AG04449 (cell line): Measurements from ENCODE around the gene KIF17.

Experiments
- CTCF ChIA-PET: fragments of 350-600 bp; formaldehyde crosslinking; extraction: SDS; loops from one replicate; lab custom pipeline; 2021; ENCODE audit warnings: antibody characterized with exemption; lab: Yijun Ruan, JAX
- POLR2A ChIA-PET: fragments of 400-600, 350-600 bp; formaldehyde crosslinking; extraction: SDS; loops from one replicate; lab custom pipeline; 2020; ENCODE audit warnings: antibody characterized with exemption, inconsistent platforms; lab: Yijun Ruan, JAX
- DNase-seq: peaks from one replicate; pipeline ENCODE4 v3.0.0-alpha.2; 2010; ENCODE audit warnings: low read depth, low spot score
- H3K4me3 ChIP-seq: 2 replicates; pipeline ENCODE4 v1.5.1; 2011; ENCODE audit warnings: low read depth, mild to moderate bottlenecking, control low read depth, low read length
- CTCF ChIP-seq: IDR thresholded peaks from one replicate; pipeline ENCODE4 v1.5.1; 2011; ENCODE audit warnings: mild to moderate bottlenecking, moderate library complexity, low read length, control low read depth, inconsistent platforms; ENCODE audit not compliant: insufficient read depth; ENCODE audit errors: missing control alignments

The KIF17 gene

GRCh38 chr1:20641975-20642374 is 75.8 kb downstream of the KIF17 start:
- TF ChIP-seq CTCF = no peak
- POLR2A ChIA-PET = no interaction called here
- no peak overlapping the region for H3K4me3 ChIP-seq
- DNase-seq = no peak
- CTCF ChIA-PET = interaction anchor here (1.0 to 14.5 kb wide), 14 partner anchors 8 to 130 kb away, joined by 3 to 323 read pairs (median 6); partner anchors contain the start of genes DDOST and PINK1

- CTCF ChIA-PET = interaction anchor here (0.9 to 14.5 kb wide), 14 partner anchors 8 to 720 kb away, joined by 3 to 323 read pairs (median 7); partner anchors contain the start of genes DDOST and PINK1
- POLR2A ChIA-PET = interaction anchor here (1.6 kb wide), 1 partner anchor 51 kb away, joined by 3 read pairs; the partner anchor contains the start of gene CDA
- DNase-seq = no peak
- H3K4me3 ChIP-seq = no peak overlapping the region
- TF ChIP-seq CTCF = peak; percentile 70
Observed at GRCh38 chr1:20640183-20640597, 77.6 kb downstream of the KIF17 start.

- TF ChIP-seq CTCF = no peak
- ChIA-PET POLR2A (interaction anchor here (1.3 kb wide), 1 partner anchor 25 kb away, joined by 3 read pairs; the partner anchor contains the start of gene DDOST), CTCF (interaction anchor here (1.0 to 14.5 kb wide), 8 partner anchors 9 to 120 kb away, joined by 3 to 323 read pairs (median 5); partner anchors contain the start of gene DDOST)
- no peak overlapping the region for H3K4me3 ChIP-seq
- DNase-seq = no peak
Observed at GRCh38 chr1:20636785-20637347, 80.9 kb downstream of the KIF17 start.

GRCh38 chr1:20634594-20635084 is 83.2 kb downstream of the KIF17 start:
- H3K4me3 ChIP-seq = peak overlapping the region; percentile 79
- CTCF ChIA-PET = interaction anchor here (0.9 to 14.5 kb wide), 13 partner anchors 9 to 117 kb away, joined by 3 to 323 read pairs (median 13); partner anchors contain the start of genes CDA and DDOST
- POLR2A ChIA-PET = no interaction called here

GRCh38 chr1:20634065-20634593 is 83.7 kb downstream of the KIF17 start:
- no peak for DNase-seq
- H3K4me3 ChIP-seq = peak overlapping the region; percentile 79
- POLR2A ChIA-PET = interaction anchor here (0.6 to 1.1 kb wide), 3 partner anchors 12 to 59 kb away, joined by 3 to 5 read pairs (median 5); no protein-coding TSS in a partner anchor
- TF ChIP-seq CTCF = no peak
- CTCF ChIA-PET = interaction anchor here (0.6 to 14.5 kb wide), 27 partner anchors 7 to 909 kb away, joined by 3 to 323 read pairs (median 6); partner anchors contain the start of genes CDA and DDOST

More at GRCh38 chr1:20634594-20635084, 83.2 kb downstream of the KIF17 start:
- no peak for DNase-seq
- TF ChIP-seq CTCF = no peak
